Stomach (tissue), 4 donors: ENCODE results near the gene SMTNL2.

ENCODE experiments used
- CTCF ChIP-seq, 7 experiments: fragments of 450-650 bp in 4 of 7; fragments of 200-600 bp in 3 of 7; sonication (generic) in 3 of 7; IDR thresholded peaks; one replicate each; pipeline ENCODE4 v1.5.1; 2016 to 2019; ENCODE audit warnings: antibody characterized with exemption in 7 of 7, control low read depth in 2 of 7, mild to moderate bottlenecking in 1 of 7
- EP300 ChIP-seq: sonication (generic); formaldehyde crosslinking; IDR thresholded peaks from one replicate; pipeline ENCODE4 v1.6.1; 2017; ENCODE audit warnings: antibody characterized with exemption
- POLR2A ChIP-seq, 4 donors: fragments of 450-650 bp; IDR thresholded peaks; one replicate each; pipeline ENCODE4 v1.6.1; 2016; ENCODE audit warnings: antibody characterized with exemption in 4 of 4, control low read depth in 2 of 4, mild to moderate bottlenecking in 1 of 4, moderate library complexity in 1 of 4

- TF ChIP-seq CTCF (IDR thresholded peaks at IDR 0.05), result no peak
- no peak for TF ChIP-seq POLR2A (IDR thresholded peaks at IDR 0.05)
- no peak for TF ChIP-seq EP300
Observed at GRCh38 chr17:4545217-4545951, 38.9 kb upstream of the SMTNL2 start.
